ENCODE data around the gene LDB2.

DNA sequence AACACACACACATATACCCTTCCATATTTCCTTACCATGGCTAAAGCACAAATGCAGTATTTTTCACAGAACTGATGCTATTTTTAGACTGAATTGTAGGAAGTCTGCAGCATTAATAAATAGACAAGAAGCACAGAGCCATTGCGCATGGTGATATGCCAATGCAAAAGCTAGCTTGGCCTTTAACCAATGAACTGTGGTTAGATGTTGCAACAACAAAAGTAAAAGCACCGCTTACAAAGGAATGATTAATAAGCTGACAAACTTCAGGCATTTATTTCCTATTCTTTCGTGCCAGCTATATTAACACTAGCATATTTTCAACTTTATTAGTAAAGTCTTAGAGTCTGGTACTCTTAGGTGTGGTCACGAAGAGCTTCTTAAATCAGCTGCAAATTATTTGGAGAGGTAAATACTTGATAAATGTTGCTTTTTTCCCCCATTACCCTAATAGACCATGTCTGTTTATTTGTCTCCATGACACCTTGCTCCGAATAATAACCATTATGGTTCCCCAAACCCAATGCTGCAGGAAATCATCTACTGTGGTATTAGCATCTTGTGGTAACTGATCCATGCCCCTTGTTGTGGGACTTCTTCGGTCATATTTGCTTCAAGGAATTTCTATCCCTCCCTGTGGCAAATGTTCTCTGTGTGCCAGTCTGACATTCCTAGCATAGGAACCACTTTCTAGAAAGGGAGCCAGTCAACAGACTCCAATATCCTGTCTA, 366.0 kb downstream of the LDB2 start:
- TF ChIP-seq, protein P1, sequence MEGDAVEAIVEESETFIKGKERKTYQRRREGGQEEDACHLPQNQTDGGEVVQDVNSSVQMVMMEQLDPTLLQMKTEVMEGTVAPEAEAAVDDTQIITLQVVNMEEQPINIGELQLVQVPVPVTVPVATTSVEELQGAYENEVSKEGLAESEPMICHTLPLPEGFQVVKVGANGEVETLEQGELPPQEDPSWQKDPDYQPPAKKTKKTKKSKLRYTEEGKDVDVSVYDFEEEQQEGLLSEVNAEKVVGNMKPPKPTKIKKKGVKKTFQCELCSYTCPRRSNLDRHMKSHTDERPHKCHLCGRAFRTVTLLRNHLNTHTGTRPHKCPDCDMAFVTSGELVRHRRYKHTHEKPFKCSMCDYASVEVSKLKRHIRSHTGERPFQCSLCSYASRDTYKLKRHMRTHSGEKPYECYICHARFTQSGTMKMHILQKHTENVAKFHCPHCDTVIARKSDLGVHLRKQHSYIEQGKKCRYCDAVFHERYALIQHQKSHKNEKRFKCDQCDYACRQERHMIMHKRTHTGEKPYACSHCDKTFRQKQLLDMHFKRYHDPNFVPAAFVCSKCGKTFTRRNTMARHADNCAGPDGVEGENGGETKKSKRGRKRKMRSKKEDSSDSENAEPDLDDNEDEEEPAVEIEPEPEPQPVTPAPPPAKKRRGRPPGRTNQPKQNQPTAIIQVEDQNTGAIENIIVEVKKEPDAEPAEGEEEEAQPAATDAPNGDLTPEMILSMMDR (IDR thresholded peaks at IDR 0.05; ENCODE audit: extremely low read depth in 1 of 2, insufficient read depth in 1 of 2, low read depth in 1 of 2, low read length in 2 of 2), result no peak
- TF ChIP-seq POLR2A (IDR thresholded peaks at IDR 0.05; ENCODE audit: low read depth, low read length), result no peak
- TF ChIP-seq, protein P2, sequence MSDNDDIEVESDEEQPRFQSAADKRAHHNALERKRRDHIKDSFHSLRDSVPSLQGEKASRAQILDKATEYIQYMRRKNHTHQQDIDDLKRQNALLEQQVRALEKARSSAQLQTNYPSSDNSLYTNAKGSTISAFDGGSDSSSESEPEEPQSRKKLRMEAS (IDR thresholded peaks at IDR 0.05; ENCODE audit: insufficient read depth, insufficient read length), result no peak
